Trophoblast cell (in vitro differentiated cells and primary cell): Measurements from ENCODE around the gene IFNL3.

Experiments used
- DNase-seq, 2 donors: peaks; one replicate each; pipeline ENCODE4 v3.0.0-alpha.2; 2016
- H2AFZ ChIP-seq: 2 replicates; pipeline ENCODE4 v1.6.1; 2013; ENCODE audit warnings: low read length, moderate library complexity, mild to moderate bottlenecking; ENCODE audit not compliant: insufficient read depth, poor library complexity
- H2AK5ac ChIP-seq: 2 replicates; pipeline ENCODE4 v1.6.1; 2013; ENCODE audit warnings: mild to moderate bottlenecking, low read length
- H2BK120ac ChIP-seq: 2 replicates; pipeline ENCODE4 v1.6.1; 2013; ENCODE audit warnings: low read length, mild to moderate bottlenecking, moderate library complexity; ENCODE audit not compliant: insufficient read depth, poor library complexity
- H2BK12ac ChIP-seq: 2 replicates; pipeline ENCODE4 v1.6.1; 2013; ENCODE audit warnings: mild to moderate bottlenecking, low read length, moderate library complexity
- H2BK5ac ChIP-seq: 2 replicates; pipeline ENCODE4 v1.6.1; 2013; ENCODE audit warnings: low read length, low read depth, moderate library complexity, mild to moderate bottlenecking; ENCODE audit not compliant: poor library complexity
- H3K14ac ChIP-seq: 2 replicates; pipeline ENCODE4 v1.6.1; 2013; ENCODE audit warnings: mild to moderate bottlenecking, low read length
- H3K18ac ChIP-seq: 2 replicates; pipeline ENCODE4 v1.6.1; 2013; ENCODE audit warnings: mild to moderate bottlenecking, low read length
- H3K23ac ChIP-seq: 2 replicates; pipeline ENCODE4 v1.6.1; 2013; ENCODE audit warnings: low read length
- H3K27ac ChIP-seq: 2 replicates; pipeline ENCODE4 v1.5.1; 2013; ENCODE audit warnings: low read depth, mild to moderate bottlenecking, inconsistent platforms, low read length, moderate library complexity
- H3K27me3 ChIP-seq: 2 replicates; pipeline ENCODE4 v1.6.1; 2013; ENCODE audit warnings: inconsistent platforms, mild to moderate bottlenecking, low read length, moderate library complexity; ENCODE audit not compliant: insufficient read depth
- H3K36me3 ChIP-seq, 2 experiments: 1 replicate in 1 of 2; 2 replicates in 1 of 2; pipeline ENCODE4 v1.6.1; 2013; ENCODE audit warnings: low read length in 2 of 2, mild to moderate bottlenecking in 2 of 2, moderate library complexity in 1 of 2; ENCODE audit not compliant: insufficient read depth in 2 of 2, control insufficient read depth in 1 of 2
- H3K4ac ChIP-seq: 2 replicates; pipeline ENCODE4 v1.6.1; 2013; ENCODE audit warnings: low read depth, mild to moderate bottlenecking, low read length, moderate library complexity
- H3K4me1 ChIP-seq, 2 experiments: 1 replicate in 1 of 2; 2 replicates in 1 of 2; pipeline ENCODE4 v1.6.1; 2013; ENCODE audit warnings: low read length in 2 of 2, mild to moderate bottlenecking in 2 of 2, moderate library complexity in 1 of 2; ENCODE audit not compliant: insufficient read depth in 2 of 2, control insufficient read depth in 1 of 2
- H3K4me2 ChIP-seq: 2 replicates; pipeline ENCODE4 v1.6.1; 2013; ENCODE audit warnings: inconsistent platforms, mild to moderate bottlenecking, low read length, moderate library complexity
- H3K4me3 ChIP-seq: 2 replicates; pipeline ENCODE4 v1.5.1; 2013; ENCODE audit warnings: mild to moderate bottlenecking, low read depth, low read length, inconsistent platforms
- H3K79me1 ChIP-seq: one replicate; pipeline ENCODE4 v1.6.1; 2013; ENCODE audit warnings: low read length
- H3K79me2 ChIP-seq: 2 replicates; pipeline ENCODE4 v1.6.1; 2013; ENCODE audit warnings: low read length, mild to moderate bottlenecking; ENCODE audit not compliant: control insufficient read depth, insufficient read depth, poor library complexity
- H3K9ac ChIP-seq: 2 replicates; pipeline ENCODE4 v1.6.1; 2013; ENCODE audit warnings: mild to moderate bottlenecking, low read length
- H3K9me3 ChIP-seq: 2 replicates; pipeline ENCODE4 v1.6.1; 2013; ENCODE audit warnings: low read depth, mild to moderate bottlenecking, control low read depth, inconsistent platforms, low read length; ENCODE audit not compliant: insufficient read depth
- H4K12ac ChIP-seq: 2 replicates; pipeline ENCODE4 v1.6.1; 2013; ENCODE audit warnings: low read depth, mild to moderate bottlenecking, low read length, moderate library complexity
- H4K8ac ChIP-seq: 2 replicates; pipeline ENCODE4 v1.6.1; 2013; ENCODE audit warnings: low read depth, mild to moderate bottlenecking, low read length, moderate library complexity
- H4K91ac ChIP-seq: one replicate; pipeline ENCODE4 v1.6.1; 2013; ENCODE audit warnings: low read depth, mild to moderate bottlenecking, low read length, moderate library complexity
- WGBS: extraction: QIAGEN DNeasy Blood & Tissue Kit; methylation state at CpG from one replicate; pipeline ENCODE4 v1.1.7; 2013; ENCODE audit warnings: missing lambda C conversion rate; ENCODE audit not compliant: insufficient read length, insufficient coverage; ENCODE audit errors: extremely low coverage; 5-methylcytosine and 5-hydroxymethylcytosine counted together

The IFNL3 gene

GRCh38 chr19:39203372-39204341 is 41.1 kb downstream of the IFNL3 start, which contains the start of gene SYCN:
Gene SYCN (minus strand): TSS chr19:39204263. CDS start chr19:39204254, 9 bp downstream.
- no peak within 1 kb of the TSS for H3K23ac ChIP-seq

GRCh38 chr19:39202998-39203355 is 41.8 kb downstream of the IFNL3 start:
- Histone ChIP-seq H3K27ac (no peak overlapping the region), H3K4ac (no peak overlapping the region), H4K8ac (no peak overlapping the region), H3K4me3 (no peak overlapping the region), H3K36me3 (no peaks in the 10 kb centered on the region), H3K9ac (no peak overlapping the region), H3K9me3 (peaks cover 3% of the 10 kb centered on the region), H3K79me2 (no peaks in the 10 kb centered on the region), H3K79me1 (no peaks in the 10 kb centered on the region), H3K27me3 (no peaks in the 10 kb centered on the region), H2AK5ac (no peak overlapping the region), H3K23ac (no peak overlapping the region), H2BK5ac (no peak overlapping the region), H2AFZ (no peak overlapping the region), H4K91ac (no peak overlapping the region), H3K18ac (no peak overlapping the region), H3K4me2 (no peak overlapping the region), H3K4me1 (no peaks in the 10 kb centered on the region), H4K12ac (no peak overlapping the region), H2BK12ac (no peak overlapping the region), H3K14ac (no peak overlapping the region), H2BK120ac (no peak overlapping the region)
- DNase-seq = no peak
- no CpG with 5 or more reads among the region's 1 CpG for WGBS

More at GRCh38 chr19:39203372-39204341, 41.1 kb downstream of the IFNL3 start, which contains the start of gene SYCN:
- Histone ChIP-seq H3K18ac (no peak within 1 kb of the TSS), H3K4me2 (no peak within 1 kb of the TSS), H3K9ac (no peak within 1 kb of the TSS), H3K4ac (no peak within 1 kb of the TSS), H3K4me1 (no peaks in the 10 kb centered on the region), H3K9me3 (peaks cover 5% of the 10 kb centered on the region), H4K8ac (no peak within 1 kb of the TSS), H3K27me3 (no peaks in the 10 kb centered on the region), H4K91ac (no peak within 1 kb of the TSS), H2AK5ac (no peak within 1 kb of the TSS), H4K12ac (no peak within 1 kb of the TSS), H2BK5ac (no peak within 1 kb of the TSS), H3K36me3 (no peaks in the 10 kb centered on the region), H3K79me1 (no peaks in the 10 kb centered on the region), H3K4me3 (no peak within 1 kb of the TSS), H2AFZ (no peak within 1 kb of the TSS), H3K14ac (no peak within 1 kb of the TSS), H3K79me2 (no peaks in the 10 kb centered on the region), H2BK120ac (no peak within 1 kb of the TSS), H2BK12ac (no peak within 1 kb of the TSS), H3K27ac (no peak within 1 kb of the TSS)
- DNase-seq = no peak
- WGBS = no CpG with 5 or more reads among the region's 57 CpGs

- WGBS = no CpG with 5 or more reads among the region's 3 CpGs
- Histone ChIP-seq H3K14ac (no peak overlapping the region), H3K4me2 (no peak overlapping the region), H3K79me2 (no peaks in the 10 kb centered on the region), H3K79me1 (no peaks in the 10 kb centered on the region), H2BK120ac (no peak overlapping the region), H4K91ac (no peak overlapping the region), H3K9me3 (peaks cover 6% of the 10 kb centered on the region), H3K27me3 (peaks cover 11% of the 10 kb centered on the region), H3K27ac (no peak overlapping the region), H3K36me3 (no peaks in the 10 kb centered on the region), H4K12ac (no peak overlapping the region), H4K8ac (no peak overlapping the region), H3K4ac (no peak overlapping the region), H2AFZ (no peak overlapping the region), H2BK12ac (no peak overlapping the region), H3K23ac (no peak overlapping the region), H3K18ac (no peak overlapping the region), H3K4me1 (peaks cover 5 to 6% of the 10 kb centered on the region in 2 experiments), H2BK5ac (no peak overlapping the region), H3K4me3 (no peak overlapping the region), H3K9ac (no peak overlapping the region), H2AK5ac (no peak overlapping the region)
- no peak for DNase-seq
Measured at GRCh38 chr19:39200803-39201115, 44.0 kb downstream of the IFNL3 start.

GRCh38 chr19:39200066-39200802 is 44.6 kb downstream of the IFNL3 start:
- Histone ChIP-seq H3K79me1 (no peaks in the 10 kb centered on the region), H3K4me2 (no peak overlapping the region)
- WGBS = no CpG with 5 or more reads among the region's 32 CpGs

More at GRCh38 chr19:39200066-39200802, 44.6 kb downstream of the IFNL3 start:
- Histone ChIP-seq H2BK5ac (no peak overlapping the region), H4K8ac (no peak overlapping the region), H2BK12ac (no peak overlapping the region), H3K18ac (no peak overlapping the region), H4K12ac (no peak overlapping the region), H3K4me1 (peaks cover 5 to 6% of the 10 kb centered on the region in 2 experiments), H3K27me3 (peaks cover 11% of the 10 kb centered on the region), H3K23ac (no peak overlapping the region), H3K4ac (no peak overlapping the region), H3K27ac (no peak overlapping the region), H3K9ac (no peak overlapping the region), H3K79me2 (no peaks in the 10 kb centered on the region), H3K4me3 (no peak overlapping the region), H2BK120ac (no peak overlapping the region), H4K91ac (no peak overlapping the region), H3K36me3 (no peaks in the 10 kb centered on the region), H3K14ac (no peak overlapping the region), H3K9me3 (peaks cover 6% of the 10 kb centered on the region), H2AFZ (no peak overlapping the region), H2AK5ac (no peak overlapping the region)
- no peak for DNase-seq
